A549 (cell line): ENCODE results near the gene KNDC1.

ENCODE experiments used
- BHLHE40 ChIP-seq: IDR thresholded peaks from 2 replicates; pipeline ENCODE4 v1.6.1; 2012; ENCODE audit warnings: low read depth, low read length, inconsistent platforms
- CBX8 ChIP-seq: fragments of 200-600 bp; sonication (generic); IDR thresholded peaks from 2 replicates; pipeline ENCODE4 v1.6.1; 2016
- EP300 ChIP-seq, 2 experiments: fragments of >200 bp; sonication (Bioruptor Twin); formaldehyde crosslinking; IDR thresholded peaks; 2 replicates in 1 of 2; 3 replicates in 1 of 2; pipeline ENCODE4 v1.6.1; 2016 to 2017
- KDM1A ChIP-seq: fragments of 200-600 bp; sonication (generic); IDR thresholded peaks from 2 replicates; pipeline ENCODE4 v1.6.1; 2016; ENCODE audit warnings: low read depth, mild to moderate bottlenecking
- MYC ChIP-seq: IDR thresholded peaks from 2 replicates; pipeline ENCODE4 v1.6.1; 2012; ENCODE audit warnings: mild to moderate bottlenecking, inconsistent platforms, low read length, improper control_type of control experiment, borderline replicate concordance
- NFE2L2 ChIP-seq: fragments of 150-350 bp; conservative IDR thresholded peaks from 2 replicates; pipeline ENCODE4 v1.6.1; 2014; ENCODE audit warnings: low read length
- POLR2A ChIP-seq: IDR thresholded peaks from 2 replicates; pipeline ENCODE4 v1.6.1; 2012; ENCODE audit warnings: mild to moderate bottlenecking, low read length
- RAD21 ChIP-seq, 2 experiments: fragments of >200 bp in 1 of 2; sonication (Bioruptor Twin) in 1 of 2; formaldehyde crosslinking in 1 of 2; IDR thresholded peaks in 1 of 2; conservative IDR thresholded peaks in 1 of 2; 2 replicates in 1 of 2; 3 replicates in 1 of 2; pipeline ENCODE4 v1.6.1; 2012 to 2018; ENCODE audit warnings: inconsistent platforms in 1 of 2
- RFX5 ChIP-seq: fragments of 450-650 bp; IDR thresholded peaks from 2 replicates; pipeline ENCODE4 v1.7.1; 2014; ENCODE audit warnings: antibody characterized with exemption, mild to moderate bottlenecking, moderate library complexity
- SMC3 ChIP-seq: fragments of >200 bp; sonication (Bioruptor Twin); formaldehyde crosslinking; IDR thresholded peaks from 3 replicates; pipeline ENCODE4 v1.6.1; 2018; ENCODE audit warnings: inconsistent platforms
- USF2 ChIP-seq: fragments of 450-650 bp; IDR thresholded peaks from 2 replicates; pipeline ENCODE4 v1.6.1; 2014; ENCODE audit warnings: antibody characterized with exemption
- TF ChIP-seq, protein P1 (sequence below): fragments of >200 bp; sonication (Bioruptor Twin); formaldehyde crosslinking; IDR thresholded peaks from 3 replicates; pipeline ENCODE4 v1.5.1; 2016
- TF ChIP-seq, protein P2 (sequence below): IDR thresholded peaks from 2 replicates; pipeline ENCODE4 v1.6.1; 2012

- TF ChIP-seq KDM1A (no peak), RFX5 (no peak), EP300 (IDR thresholded peaks at IDR 0.05) (no peak), RAD21 (conservative IDR thresholded peaks at IDR 0.05 in 1 of 2, IDR thresholded peaks at IDR 0.05 in 1 of 2) (no peak), POLR2A (no peak), BHLHE40 (no peak), USF2 (no peak), MYC (no peak), CBX8 (no peak), NFE2L2 (no peak), SMC3 (no peak)
- TF ChIP-seq, protein P1, sequence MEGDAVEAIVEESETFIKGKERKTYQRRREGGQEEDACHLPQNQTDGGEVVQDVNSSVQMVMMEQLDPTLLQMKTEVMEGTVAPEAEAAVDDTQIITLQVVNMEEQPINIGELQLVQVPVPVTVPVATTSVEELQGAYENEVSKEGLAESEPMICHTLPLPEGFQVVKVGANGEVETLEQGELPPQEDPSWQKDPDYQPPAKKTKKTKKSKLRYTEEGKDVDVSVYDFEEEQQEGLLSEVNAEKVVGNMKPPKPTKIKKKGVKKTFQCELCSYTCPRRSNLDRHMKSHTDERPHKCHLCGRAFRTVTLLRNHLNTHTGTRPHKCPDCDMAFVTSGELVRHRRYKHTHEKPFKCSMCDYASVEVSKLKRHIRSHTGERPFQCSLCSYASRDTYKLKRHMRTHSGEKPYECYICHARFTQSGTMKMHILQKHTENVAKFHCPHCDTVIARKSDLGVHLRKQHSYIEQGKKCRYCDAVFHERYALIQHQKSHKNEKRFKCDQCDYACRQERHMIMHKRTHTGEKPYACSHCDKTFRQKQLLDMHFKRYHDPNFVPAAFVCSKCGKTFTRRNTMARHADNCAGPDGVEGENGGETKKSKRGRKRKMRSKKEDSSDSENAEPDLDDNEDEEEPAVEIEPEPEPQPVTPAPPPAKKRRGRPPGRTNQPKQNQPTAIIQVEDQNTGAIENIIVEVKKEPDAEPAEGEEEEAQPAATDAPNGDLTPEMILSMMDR = no peak
- TF ChIP-seq, protein P2, sequence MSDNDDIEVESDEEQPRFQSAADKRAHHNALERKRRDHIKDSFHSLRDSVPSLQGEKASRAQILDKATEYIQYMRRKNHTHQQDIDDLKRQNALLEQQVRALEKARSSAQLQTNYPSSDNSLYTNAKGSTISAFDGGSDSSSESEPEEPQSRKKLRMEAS = no peak
Measured at GRCh38 chr10:133125901-133126300, 34.1 kb upstream of the KNDC1 start.
